WTC11 (cell line): ENCODE measurements around the gene CCDC71. TPM values are rescaled to one million over a fixed set of nuclear protein-coding genes. Genes with fewer than 3 reads are reported as not detected.

Source experiments
- ATAC-seq: fragments of 200-7000 bp; cut with Tn5 transposase; 2 replicates; pipeline ENCODE4 v1.10.0; 2021; ENCODE audit warnings: mild to moderate bottlenecking, moderate library complexity
- CTCF ChIA-PET: fragments of 300-600 bp; sonication (Branson Sonifier 250); formaldehyde crosslinking; loops from one replicate; lab custom pipeline; 2021; ENCODE audit warnings: antibody characterized with exemption; lab: Charles Lee
- POLR2A ChIA-PET: fragments of 350-600 bp; sonication (Branson Sonifier 250); formaldehyde crosslinking; loops from one replicate; lab custom pipeline; 2021; ENCODE audit warnings: antibody characterized with exemption; lab: Charles Lee
- DNase-seq: peaks from one replicate; pipeline ENCODE4 v3.0.0; 2021; ENCODE audit warnings: low spot score
- H3K27ac Mint-ChIP-seq: 2 replicates; pipeline ENCODE4 v1.8.0; 2021; ENCODE audit warnings: mixed read lengths
- H3K27me3 Mint-ChIP-seq: 2 replicates; pipeline ENCODE4 v1.8.0; 2021; ENCODE audit warnings: low read depth, mild to moderate bottlenecking, moderate library complexity, mixed read lengths
- H3K36me3 Mint-ChIP-seq: 2 replicates; pipeline ENCODE4 v1.8.0; 2021; ENCODE audit warnings: mixed read lengths
- H3K4me1 Mint-ChIP-seq: 2 replicates; pipeline ENCODE4 v1.8.0; 2022; ENCODE audit warnings: mixed read lengths
- H3K4me3 Mint-ChIP-seq: 2 replicates; pipeline ENCODE4 v1.8.0; 2021; ENCODE audit warnings: mild to moderate bottlenecking, moderate library complexity, mixed read lengths
- H3K9me3 Mint-ChIP-seq: 2 replicates; pipeline ENCODE4 v1.8.0; 2021; ENCODE audit warnings: mixed read lengths
- AFF4 ChIP-seq: sonication (generic); formaldehyde crosslinking; IDR thresholded peaks from 2 replicates; pipeline ENCODE4 v1.8.1; 2023; ENCODE audit warnings: mild to moderate bottlenecking, missing genetic modification reagents, borderline replicate concordance
- CDX4 ChIP-seq: fragments of 250-450 bp; sonication (Bioruptor Pico); IDR thresholded peaks from 2 replicates; pipeline ENCODE4 v1.9.0; 2021; ENCODE audit warnings: moderate library complexity, mild to moderate bottlenecking, inconsistent platforms, borderline replicate concordance
- E2F1 ChIP-seq: sonication (generic); formaldehyde crosslinking; IDR thresholded peaks from 2 replicates; pipeline ENCODE4 v1.8.0; 2022; ENCODE audit warnings: mild to moderate bottlenecking, missing genetic modification reagents
- ERG ChIP-seq: fragments of 250-450 bp; sonication (Bioruptor Pico); IDR thresholded peaks from 2 replicates; pipeline ENCODE4 v1.8.0; 2021; ENCODE audit warnings: mild to moderate bottlenecking
- IRF1 ChIP-seq: sonication (generic); formaldehyde crosslinking; IDR thresholded peaks from 2 replicates; pipeline ENCODE4 v1.8.0; 2023; ENCODE audit warnings: missing genetic modification reagents
- MXD4 ChIP-seq: fragments of 250-450 bp; sonication (Bioruptor Pico); IDR thresholded peaks from 2 replicates; pipeline ENCODE4 v1.8.0; 2021; ENCODE audit warnings: mild to moderate bottlenecking, moderate library complexity, borderline replicate concordance
- NR1H2 ChIP-seq: sonication (generic); formaldehyde crosslinking; IDR thresholded peaks from 2 replicates; pipeline ENCODE4 v1.9.0; 2021; ENCODE audit warnings: mild to moderate bottlenecking, moderate library complexity, missing genetic modification reagents
- NR3C1 ChIP-seq: sonication (generic); formaldehyde crosslinking; conservative IDR thresholded peaks from 2 replicates; pipeline ENCODE4 v1.8.1; 2023; ENCODE audit warnings: low read depth, mild to moderate bottlenecking, missing genetic modification reagents
- PRDM15 ChIP-seq: sonication (generic); formaldehyde crosslinking; IDR thresholded peaks from 2 replicates; pipeline ENCODE4 v1.8.0; 2022; ENCODE audit warnings: missing genetic modification reagents
- TEAD1 ChIP-seq: sonication (generic); formaldehyde crosslinking; IDR thresholded peaks from 2 replicates; pipeline ENCODE4 v1.8.0; 2022; ENCODE audit warnings: mild to moderate bottlenecking, missing genetic modification reagents
- TEAD4 ChIP-seq: sonication (generic); formaldehyde crosslinking; IDR thresholded peaks from 2 replicates; pipeline ENCODE4 v1.8.0; 2022; ENCODE audit warnings: mild to moderate bottlenecking, missing genetic modification reagents
- ZNF416 ChIP-seq: fragments of 250-450 bp; sonication (Bioruptor Pico); IDR thresholded peaks from 2 replicates; pipeline ENCODE4 v1.9.0; 2021; ENCODE audit warnings: mild to moderate bottlenecking, inconsistent platforms
- ZSCAN18 ChIP-seq: fragments of 250-450 bp; sonication (Bioruptor Pico); IDR thresholded peaks from 2 replicates; pipeline ENCODE4 v2.1.2; 2022; ENCODE audit warnings: mild to moderate bottlenecking, moderate library complexity
- total RNA-seq: library from RNA; stranded (reverse); gene quantifications from 3 replicates; pipeline ENCODE4 v1.2.3, GENCODE V29; 2021

Gene CCDC71
- total RNA-seq, 1 experiment from 2014 or later, result 29.8 TPM

GRCh38 chr3:49199900-49200281 is 33.8 kb upstream of the CCDC71 start:
- POLR2A ChIA-PET, result no interaction called here
- CTCF ChIA-PET, result interaction anchor here (1.6 kb wide), 1 partner anchor 29 kb away, joined by 7 read pairs; the partner anchor contains the start of gene KLHDC8B
- H3K27ac Mint-ChIP-seq, result no peak overlapping the region
- no peak for ATAC-seq
- TF ChIP-seq ZSCAN18 (CRISPR knock-in tag), result no peak
- no peak for TF ChIP-seq CDX4 (CRISPR knock-in tag)
- no peak for TF ChIP-seq ZNF416
- no peak for TF ChIP-seq NR3C1 (CRISPR knock-in tag)
- no peak for TF ChIP-seq E2F1
- TF ChIP-seq MXD4 (CRISPR knock-in tag), result no peak
- TF ChIP-seq IRF1 (CRISPR knock-in tag), result no peak
- H3K4me3 Mint-ChIP-seq, result no peak overlapping the region
- peaks cover 22% of the 10 kb centered on the region for H3K27me3 Mint-ChIP-seq
- no peak for DNase-seq
- peaks cover 4% of the 10 kb centered on the region; the same call in 1 of the 2 replicates for H3K9me3 Mint-ChIP-seq
- H3K36me3 Mint-ChIP-seq, result no peaks in the 10 kb centered on the region
- H3K4me1 Mint-ChIP-seq, result no peaks in the 10 kb centered on the region

GRCh38 chr3:49199239-49199899 is 33.2 kb upstream of the CCDC71 start:
- no peak overlapping the region for H3K27ac Mint-ChIP-seq
- no peaks in the 10 kb centered on the region for H3K36me3 Mint-ChIP-seq
- peaks cover 2% of the 10 kb centered on the region; the same call in 1 of the 2 replicates for H3K9me3 Mint-ChIP-seq
- peaks cover 22% of the 10 kb centered on the region for H3K27me3 Mint-ChIP-seq
- no peak overlapping the region for H3K4me3 Mint-ChIP-seq
- ChIA-PET CTCF (interaction anchor here (1.6 kb wide), 1 partner anchor 29 kb away, joined by 7 read pairs; the partner anchor contains the start of gene KLHDC8B), POLR2A (no interaction called here)
- ATAC-seq (peak; percentile 78), DNase-seq (peak; percentile 74)
- no peaks in the 10 kb centered on the region for H3K4me1 Mint-ChIP-seq
- TF ChIP-seq NR1H2 (CRISPR knock-in tag) (no peak), ERG (CRISPR knock-in tag) (no peak), PRDM15 (CRISPR knock-in tag) (no peak), TEAD1 (no peak), TEAD4 (no peak), ZSCAN18 (CRISPR knock-in tag) (no peak), AFF4 (CRISPR knock-in tag) (no peak), ZNF416 (no peak)
